Natural killer cell (primary cell): ENCODE results near the gene OPN1LW. TPM values are rescaled to one million over a fixed set of nuclear protein-coding genes. Genes with fewer than 3 reads are reported as not detected.
"Not testable (repeated sequence)": the region's sequence is repeated elsewhere in the genome, so short reads cannot be mapped to it uniquely, and the experiment has no call there.

Experiments used
- ATAC-seq, 3 donors: fragments of 150-1000 bp in 2 of 3; fragments of 200-7000 bp in 1 of 3; cut with Tn5 transposase; 1 replicate in 1 of 3; 2 replicates in 2 of 3; pipeline ENCODE4 v1.10.0; 2021; ENCODE audit warnings: mild to moderate bottlenecking in 2 of 3, moderate library complexity in 2 of 3
- DNase-seq, 2 donors: peaks; one replicate each; pipeline versions ENCODE4 v3.0.0 to v3.0.0-alpha.2; 2013 to 2021; ENCODE audit warnings: mixed read lengths in 1 of 2
- H3K27ac ChIP-seq: one replicate; pipeline ENCODE4 v1.5.1; 2013; ENCODE audit warnings: mild to moderate bottlenecking, low read length
- H3K27me3 ChIP-seq: one replicate; pipeline ENCODE4 v1.6.1; 2013; ENCODE audit warnings: low read length; ENCODE audit not compliant: control insufficient read depth, insufficient read depth
- H3K36me3 ChIP-seq: one replicate; pipeline ENCODE4 v1.6.1; 2013; ENCODE audit warnings: low read length; ENCODE audit not compliant: control insufficient read depth, insufficient read depth
- H3K4me1 ChIP-seq: one replicate; pipeline ENCODE4 v1.6.1; 2013; ENCODE audit warnings: low read length; ENCODE audit not compliant: control insufficient read depth, insufficient read depth
- H3K4me3 ChIP-seq: one replicate; pipeline ENCODE4 v1.5.1; 2013; ENCODE audit warnings: low read length
- H3K9me3 ChIP-seq: one replicate; pipeline ENCODE4 v1.6.1; 2013; ENCODE audit warnings: low read length; ENCODE audit not compliant: control insufficient read depth, insufficient read depth
- H3K27ac Mint-ChIP-seq, 2 donors: one replicate each; pipeline ENCODE4 v1.8.0; 2022; ENCODE audit warnings: mild to moderate bottlenecking in 2 of 2, mixed read lengths in 2 of 2, moderate library complexity in 1 of 2
- H3K27me3 Mint-ChIP-seq, 2 donors: one replicate each; pipeline ENCODE4 v1.8.0; 2022; ENCODE audit warnings: low read depth in 2 of 2, mixed read lengths in 2 of 2
- H3K36me3 Mint-ChIP-seq: one replicate; pipeline ENCODE4 v1.8.0; 2022; ENCODE audit warnings: mixed read lengths
- H3K4me1 Mint-ChIP-seq, 2 donors: one replicate each; pipeline ENCODE4 v1.8.0; 2022; ENCODE audit warnings: mixed read lengths in 2 of 2
- H3K4me3 Mint-ChIP-seq: one replicate; pipeline ENCODE4 v1.8.0; 2022; ENCODE audit warnings: mild to moderate bottlenecking, moderate library complexity, mixed read lengths
- H3K9me3 Mint-ChIP-seq, 2 donors: one replicate each; pipeline ENCODE4 v1.8.0; 2022; ENCODE audit warnings: mixed read lengths in 2 of 2
- WGBS: methylation state at CpG from one replicate; pipeline ENCODE4 v1.1.7; 2013; ENCODE audit warnings: missing lambda C conversion rate; ENCODE audit not compliant: insufficient coverage; 5-methylcytosine and 5-hydroxymethylcytosine counted together
- intact Hi-C: fragments of 100-400 bp; cut with micrococcal nuclease; formaldehyde crosslinking; loops from one replicate; pipeline ENCODE4 v1.14.2; 2022
- total RNA-seq, 4 donors: library from RNA; stranded (reverse); fragments of 120-200 nt in 1 of 4; gene quantifications; one replicate each; pipeline versions ENCODE4 v1.2.3 to v1.2.4, GENCODE V29; 2013 to 2022
- TF ChIP-seq, protein P1 (sequence below): fragments of 200-600 bp; IDR thresholded peaks from one replicate; pipeline ENCODE4 v1.8.0; 2022; ENCODE audit warnings: antibody characterized with exemption

Gene OPN1LW
- total RNA-seq, 3 donors from 2014 or later (not counting 1 experiment from before 2014, with no cell fraction given) = not detected

DNA sequence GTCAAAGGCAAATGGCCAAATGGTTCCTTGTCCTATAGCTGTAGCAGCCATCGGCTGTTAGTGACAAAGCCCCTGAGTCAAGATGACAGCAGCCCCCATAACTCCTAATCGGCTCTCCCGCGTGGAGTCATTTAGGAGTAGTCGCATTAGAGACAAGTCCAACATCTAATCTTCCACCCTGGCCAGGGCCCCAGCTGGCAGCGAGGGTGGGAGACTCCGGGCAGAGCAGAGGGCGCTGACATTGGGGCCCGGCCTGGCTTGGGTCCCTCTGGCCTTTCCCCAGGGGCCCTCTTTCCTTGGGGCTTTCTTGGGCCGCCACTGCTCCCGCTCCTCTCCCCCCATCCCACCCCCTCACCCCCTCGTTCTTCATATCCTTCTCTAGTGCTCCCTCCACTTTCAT lies 3.8 kb upstream of the OPN1LW start:
- Histone ChIP-seq H3K27ac (no peak overlapping the region), H3K4me1 (peaks cover 17% of the 10 kb centered on the region), H3K9me3 (no peaks in the 10 kb centered on the region), H3K36me3 (no peaks in the 10 kb centered on the region), H3K4me3 (no peak overlapping the region), H3K27me3 (no peaks in the 10 kb centered on the region)
- Mint-ChIP-seq H3K36me3 (no peaks in the 10 kb centered on the region), H3K27me3 (no peaks in the 10 kb centered on the region), H3K9me3 (no peaks in the 10 kb centered on the region), H3K4me1 (peaks cover 22 to 27% of the 10 kb centered on the region in 2 donors), H3K4me3 (no peak overlapping the region), H3K27ac (no peak overlapping the region)
- intact Hi-C loops = no loop called here
- ATAC-seq = no peak
- no peak for DNase-seq
- TF ChIP-seq, protein P1, sequence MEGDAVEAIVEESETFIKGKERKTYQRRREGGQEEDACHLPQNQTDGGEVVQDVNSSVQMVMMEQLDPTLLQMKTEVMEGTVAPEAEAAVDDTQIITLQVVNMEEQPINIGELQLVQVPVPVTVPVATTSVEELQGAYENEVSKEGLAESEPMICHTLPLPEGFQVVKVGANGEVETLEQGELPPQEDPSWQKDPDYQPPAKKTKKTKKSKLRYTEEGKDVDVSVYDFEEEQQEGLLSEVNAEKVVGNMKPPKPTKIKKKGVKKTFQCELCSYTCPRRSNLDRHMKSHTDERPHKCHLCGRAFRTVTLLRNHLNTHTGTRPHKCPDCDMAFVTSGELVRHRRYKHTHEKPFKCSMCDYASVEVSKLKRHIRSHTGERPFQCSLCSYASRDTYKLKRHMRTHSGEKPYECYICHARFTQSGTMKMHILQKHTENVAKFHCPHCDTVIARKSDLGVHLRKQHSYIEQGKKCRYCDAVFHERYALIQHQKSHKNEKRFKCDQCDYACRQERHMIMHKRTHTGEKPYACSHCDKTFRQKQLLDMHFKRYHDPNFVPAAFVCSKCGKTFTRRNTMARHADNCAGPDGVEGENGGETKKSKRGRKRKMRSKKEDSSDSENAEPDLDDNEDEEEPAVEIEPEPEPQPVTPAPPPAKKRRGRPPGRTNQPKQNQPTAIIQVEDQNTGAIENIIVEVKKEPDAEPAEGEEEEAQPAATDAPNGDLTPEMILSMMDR = no peak
- WGBS = 93% methylated on average over 6 of the region's 12 CpGs

GRCh38 chrX:154140742-154141141 lies 3.3 kb upstream of the OPN1LW start:
- Histone ChIP-seq H3K9me3 (no peaks in the 10 kb centered on the region), H3K4me3 (no peak overlapping the region), H3K4me1 (peaks cover 16% of the 10 kb centered on the region), H3K36me3 (no peaks in the 10 kb centered on the region), H3K27me3 (no peaks in the 10 kb centered on the region), H3K27ac (no peak overlapping the region)
- intact Hi-C loops = no loop called here
- Mint-ChIP-seq H3K4me1 (peaks cover 18 to 23% of the 10 kb centered on the region in 2 donors), H3K27me3 (no peaks in the 10 kb centered on the region), H3K27ac (no peak overlapping the region), H3K4me3 (no peak overlapping the region), H3K36me3 (no peaks in the 10 kb centered on the region), H3K9me3 (no peaks in the 10 kb centered on the region)
- ATAC-seq (no peak), DNase-seq (no peak)
- TF ChIP-seq, protein P1 = no peak
- WGBS = 90% methylated on average over 6 of the region's 10 CpGs

DNA sequence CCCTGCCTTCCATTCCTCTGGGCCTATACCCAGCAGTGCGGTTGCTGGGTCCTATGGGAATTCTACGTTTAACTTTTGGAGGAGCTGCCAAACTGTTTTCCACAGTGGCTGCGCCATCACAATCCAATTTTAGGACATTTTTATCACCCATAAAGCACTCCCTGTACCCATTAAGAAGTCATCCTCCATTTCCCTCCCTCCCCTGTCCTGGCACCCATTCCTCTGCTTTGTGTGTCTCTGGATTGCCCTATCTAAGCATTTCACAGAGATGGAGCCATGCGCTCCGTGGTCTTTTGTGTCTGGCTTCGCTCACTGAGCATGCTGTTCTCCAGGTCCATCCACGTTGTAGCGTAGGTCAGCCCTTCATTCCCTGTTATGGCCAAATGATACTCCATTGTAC lies 1.7 kb upstream of the OPN1LW start:
- TF ChIP-seq, protein P1 = no peak
- WGBS = 98% methylated on average over 8 of the region's 8 CpGs
- Histone ChIP-seq H3K27ac (no peak overlapping the region), H3K9me3 (no peaks in the 10 kb centered on the region), H3K36me3 (no peaks in the 10 kb centered on the region), H3K4me1 (peaks cover 3% of the 10 kb centered on the region), H3K27me3 (no peaks in the 10 kb centered on the region), H3K4me3 (no peak overlapping the region)
- H3K27me3 Mint-ChIP-seq = no peaks in the 10 kb centered on the region
- intact Hi-C loops = no loop called here
- DNase-seq (no peak), ATAC-seq (no peak)
- no peak overlapping the region for H3K4me3 Mint-ChIP-seq
- H3K36me3 Mint-ChIP-seq = no peaks in the 10 kb centered on the region
- H3K9me3 Mint-ChIP-seq = no peaks in the 10 kb centered on the region
- no peak overlapping the region for H3K27ac Mint-ChIP-seq
- H3K4me1 Mint-ChIP-seq = peaks cover 5 to 11% of the 10 kb centered on the region in 2 donors

DNA sequence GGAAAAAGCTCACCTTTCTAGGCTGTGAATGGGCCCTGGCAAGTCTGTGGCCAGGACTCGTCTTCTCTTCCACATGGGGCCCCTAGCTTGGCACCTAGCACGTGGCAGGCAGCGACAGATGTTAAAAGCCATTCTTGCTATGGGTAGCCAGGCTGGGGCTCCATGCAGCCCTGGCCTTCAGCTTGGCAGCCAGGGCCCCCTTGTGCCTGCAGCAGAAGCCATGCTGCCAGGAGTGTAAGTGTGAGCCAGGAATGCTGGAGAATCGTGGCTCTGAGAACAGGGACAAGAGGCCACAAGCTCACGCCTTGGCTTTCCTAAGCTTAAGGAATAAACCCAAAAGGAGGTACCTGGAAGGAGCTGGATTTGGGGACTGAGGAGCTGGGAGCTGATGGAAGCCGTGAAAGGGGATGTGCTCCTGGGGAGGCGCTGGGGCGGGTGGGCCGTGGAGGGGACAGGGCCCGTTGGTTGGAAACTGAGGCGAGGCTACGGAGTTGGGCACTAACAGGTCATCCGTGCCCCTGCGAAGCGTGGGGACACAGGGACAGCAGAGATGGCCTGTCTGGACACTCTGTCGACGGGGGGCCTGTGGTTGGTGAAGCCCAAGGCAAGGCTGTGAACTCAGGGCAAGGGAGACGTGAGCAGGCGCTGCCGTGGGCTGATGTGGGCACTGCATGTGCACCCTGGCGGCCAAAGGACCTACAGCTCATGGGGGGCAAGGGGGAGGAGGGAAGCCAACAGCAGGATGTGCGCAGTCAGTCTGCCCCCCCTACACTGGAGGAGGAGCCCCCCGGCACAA lies 895 bp upstream of the OPN1LW start:
- H3K27ac ChIP-seq = no peak overlapping the region
- no peaks in the 10 kb centered on the region for H3K36me3 Mint-ChIP-seq
- TF ChIP-seq, protein P1 = no peak
- no peaks in the 10 kb centered on the region for H3K27me3 ChIP-seq
- WGBS = 90% methylated on average over 23 of the region's 23 CpGs
- DNase-seq (no peak), ATAC-seq (no peak)
- H3K36me3 ChIP-seq = no peaks in the 10 kb centered on the region
- H3K4me3 Mint-ChIP-seq = no peak overlapping the region
- peaks cover 5 to 11% of the 10 kb centered on the region in 2 donors for H3K4me1 Mint-ChIP-seq
- no peaks in the 10 kb centered on the region for H3K9me3 Mint-ChIP-seq
- H3K27ac Mint-ChIP-seq = no peak overlapping the region
- H3K9me3 ChIP-seq = no peaks in the 10 kb centered on the region
- intact Hi-C loops = no loop called here
- no peaks in the 10 kb centered on the region for H3K4me1 ChIP-seq
- no peak overlapping the region for H3K4me3 ChIP-seq
- H3K27me3 Mint-ChIP-seq = no peaks in the 10 kb centered on the region

DNA sequence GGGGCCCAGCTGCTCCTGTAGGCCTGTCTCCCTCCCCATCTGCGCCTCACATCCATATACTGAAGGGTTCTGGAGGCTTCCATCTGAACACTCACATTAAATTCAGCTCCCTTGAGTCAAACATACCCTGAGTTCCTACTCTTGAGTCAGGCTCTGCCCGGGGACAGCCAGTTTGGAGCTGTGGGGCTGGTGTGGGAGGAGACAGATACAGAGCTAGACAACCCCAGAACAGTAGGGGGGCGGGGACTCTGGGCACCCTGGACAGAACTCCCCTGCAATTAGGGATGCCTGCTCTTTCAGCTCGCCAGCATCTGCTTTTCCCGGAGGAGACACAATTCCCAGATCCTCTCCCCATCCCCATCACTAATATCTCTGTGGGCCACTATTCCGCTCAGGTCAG lies 7.0 kb downstream of the OPN1LW start:
- H3K4me3 ChIP-seq, H3K9me3 Mint-ChIP-seq, H3K27ac Mint-ChIP-seq, H3K4me1 ChIP-seq, intact Hi-C loops, H3K36me3 ChIP-seq, H3K27ac ChIP-seq, H3K27me3 Mint-ChIP-seq, DNase-seq, H3K9me3 ChIP-seq, ATAC-seq, H3K27me3 ChIP-seq, H3K4me1 Mint-ChIP-seq, H3K36me3 Mint-ChIP-seq, H3K4me3 Mint-ChIP-seq: not testable (repeated sequence)
- WGBS = no CpG with 5 or more reads among the region's 6 CpGs
